GM12878 (cell line): ENCODE measurements around the gene PCIF1. TPM values are rescaled to one million over a fixed set of nuclear protein-coding genes. Genes with fewer than 3 reads are reported as not detected.

ENCODE experiments used
- ATAC-seq: fragments of 200-7000 bp; cut with Tn5 transposase; 3 replicates; pipeline ENCODE4 v1.9.1; 2020; ENCODE audit warnings: mild to moderate bottlenecking, moderate library complexity
- BruUV-seq: library from RNA; stranded (reverse); fragments of 400-500 nt; replicated peaks from 2 replicates; lab custom pipeline; 2021; lab: Mats Ljungman, UMichigan
- CTCF ChIA-PET: fragments of 300-600 bp; sonication (Branson Sonifier 250); formaldehyde crosslinking; extraction: SDS; loops from one replicate; lab custom pipeline; 2021; ENCODE audit warnings: inconsistent platforms; lab: Yijun Ruan, JAX
- POLR2A ChIA-PET: fragments of 350-600 bp; formaldehyde crosslinking; extraction: SDS; loops from one replicate; lab custom pipeline; 2021; ENCODE audit warnings: inconsistent platforms; lab: Charles Lee
- RAD21 ChIA-PET: fragments of 300-600 bp; sonication (Branson Sonifier 250); formaldehyde crosslinking; loops from one replicate; lab custom pipeline; 2023; ENCODE audit warnings: antibody characterized with exemption; ENCODE audit not compliant: unreplicated experiment; lab: Charles Lee
- SMC1A ChIA-PET: fragments of 300-600 bp; sonication (Branson Sonifier 250); formaldehyde crosslinking; loops from one replicate; lab custom pipeline; 2023; ENCODE audit not compliant: unreplicated experiment, uncharacterized antibody; lab: Charles Lee
- DNase-seq: peaks from one replicate; pipeline ENCODE4 v3.0.0-alpha.2; 2011; ENCODE audit warnings: low read depth, low spot score
- FAIRE-seq: peaks from 3 replicates; lab custom pipeline; 2011; peaks lifted over from hg19 to GRCh38; lab: Jason Lieb, UNC
- H2AFZ ChIP-seq: 2 replicates; pipeline ENCODE4 v1.6.0; 2011; ENCODE audit warnings: low read depth, low read length, control low read depth; ENCODE audit not compliant: control insufficient read depth
- H3K27ac ChIP-seq: 2 replicates; pipeline ENCODE4 v1.5.1; 2011; ENCODE audit warnings: control low read depth; ENCODE audit not compliant: control insufficient read depth, insufficient read depth
- H3K27me3 ChIP-seq, 2 experiments: replicated peaks in 1 of 2; 2 replicates each; pipeline versions ENCODE4 v1.6.0 to v1.6.1; 2011; ENCODE audit warnings: low read length in 1 of 2; ENCODE audit not compliant: control insufficient read depth in 2 of 2, insufficient read depth in 2 of 2
- H3K36me3 ChIP-seq, 2 experiments: 2 replicates each; pipeline ENCODE4 v1.5.1; 2011; ENCODE audit warnings: low read length in 1 of 2; ENCODE audit not compliant: control insufficient read depth in 2 of 2, insufficient read depth in 2 of 2
- H3K4me1 ChIP-seq: 2 replicates; pipeline ENCODE4 v1.6.1; 2011; ENCODE audit warnings: mild to moderate bottlenecking, low read length, moderate library complexity, mixed read lengths; ENCODE audit not compliant: control insufficient read depth, insufficient read depth
- H3K4me2 ChIP-seq: 2 replicates; pipeline ENCODE4 v1.6.0; 2011; ENCODE audit warnings: control low read depth; ENCODE audit not compliant: control insufficient read depth, insufficient read depth
- H3K4me3 ChIP-seq: fragments of 200-600 bp; sonication (generic); 2 replicates; pipeline ENCODE4 v1.5.1; 2016
- H3K79me2 ChIP-seq: 2 replicates; pipeline ENCODE4 v1.6.0; 2011; ENCODE audit warnings: low read length; ENCODE audit not compliant: control insufficient read depth, insufficient read depth
- H3K9ac ChIP-seq: 2 replicates; pipeline ENCODE4 v1.8.0; 2011; ENCODE audit warnings: low read length, control low read depth, mixed read lengths; ENCODE audit not compliant: control insufficient read depth, insufficient read depth
- H3K9me3 ChIP-seq: replicated peaks from 3 replicates; pipeline ENCODE4 v1.5.1; 2011; ENCODE audit warnings: mild to moderate bottlenecking, low read length; ENCODE audit not compliant: control insufficient read depth, insufficient read depth
- H4K20me1 ChIP-seq: 2 replicates; pipeline ENCODE4 v1.6.0; 2011; ENCODE audit not compliant: control insufficient read depth, insufficient read depth
- ASH2L ChIP-seq: fragments of 300-600, 200-600 bp; sonication (generic); IDR thresholded peaks from 2 replicates; pipeline ENCODE4 v1.6.1; 2017; ENCODE audit warnings: low read depth, mild to moderate bottlenecking, borderline replicate concordance
- CEBPB ChIP-seq, 2 experiments: fragments of 150-350 bp in 1 of 2; IDR thresholded peaks; 2 replicates each; pipeline ENCODE4 v1.6.1; 2012 to 2014; ENCODE audit warnings: low read depth in 2 of 2, low read length in 2 of 2, borderline replicate concordance in 1 of 2, inconsistent platforms in 1 of 2
- ESRRA ChIP-seq: IDR thresholded peaks from 2 replicates; pipeline ENCODE4 v1.6.1; 2012; ENCODE audit warnings: mild to moderate bottlenecking, low read length, improper control_type of control experiment
- FOS ChIP-seq: IDR thresholded peaks from 3 replicates; pipeline ENCODE4 v1.6.1; 2011; ENCODE audit warnings: borderline replicate concordance; ENCODE audit not compliant: insufficient read length; ENCODE audit errors: extremely low read depth
- GABPA ChIP-seq: IDR thresholded peaks from 2 replicates; pipeline ENCODE4 v1.6.1; 2014; ENCODE audit warnings: antibody characterized with exemption, low read depth, mild to moderate bottlenecking, inconsistent platforms
- IKZF2 ChIP-seq, 2 experiments: fragments of 450-650 bp; IDR thresholded peaks; 2 replicates each; pipeline ENCODE4 v1.6.1; 2017; ENCODE audit warnings: mild to moderate bottlenecking in 2 of 2, moderate library complexity in 2 of 2
- IRF4 ChIP-seq: IDR thresholded peaks from 2 replicates; pipeline ENCODE4 v1.6.1; 2011; ENCODE audit warnings: low read depth, low read length
- JUNB ChIP-seq: IDR thresholded peaks from 2 replicates; pipeline ENCODE4 v1.6.1; 2016; ENCODE audit warnings: antibody characterized with exemption, mild to moderate bottlenecking
- MXI1 ChIP-seq: fragments of 150-350 bp; IDR thresholded peaks from 2 replicates; pipeline ENCODE4 v1.6.1; 2011; ENCODE audit warnings: low read depth, mild to moderate bottlenecking, inconsistent platforms, low read length, improper control_type of control experiment
- RAD51 ChIP-seq: fragments of 450-650 bp; IDR thresholded peaks from 2 replicates; pipeline ENCODE4 v1.6.1; 2016; ENCODE audit warnings: moderate library complexity, mild to moderate bottlenecking, inconsistent platforms
- RCOR1 ChIP-seq: conservative IDR thresholded peaks from 2 replicates; pipeline ENCODE4 v1.6.1; 2012; ENCODE audit warnings: low read depth, low read length, improper control_type of control experiment
- SMAD5 ChIP-seq: IDR thresholded peaks from 2 replicates; pipeline ENCODE4 v1.6.1; 2016; ENCODE audit warnings: antibody characterized with exemption, low read depth
- USF2 ChIP-seq: IDR thresholded peaks from 2 replicates; pipeline ENCODE4 v1.6.1; 2011; ENCODE audit warnings: low read depth, low read length, improper control_type of control experiment, borderline replicate concordance
- ZBED1 ChIP-seq: IDR thresholded peaks from 2 replicates; pipeline ENCODE4 v1.6.1; 2016; ENCODE audit warnings: borderline replicate concordance
- ZNF274 ChIP-seq: IDR thresholded peaks from one replicate; pipeline ENCODE4 v1.8.0; 2011; ENCODE audit not compliant: insufficient read length, insufficient read depth
- ZNF622 ChIP-seq: fragments of 450-650 bp; IDR thresholded peaks from 2 replicates; pipeline ENCODE4 v1.6.1; 2017; ENCODE audit warnings: mild to moderate bottlenecking, inconsistent platforms
- ZZZ3 ChIP-seq: IDR thresholded peaks from 2 replicates; pipeline ENCODE4 v1.6.1; 2011; ENCODE audit warnings: low read depth; ENCODE audit not compliant: control insufficient read depth, insufficient read length
- WGBS: methylation state at CpG from one replicate; pipeline ENCODE4 v1.1.6; 2016; ENCODE audit warnings: low lambda C conversion rate; ENCODE audit not compliant: insufficient replicate concordance, insufficient coverage; ENCODE audit errors: missing lambda C conversion rate; 5-methylcytosine and 5-hydroxymethylcytosine counted together
- in situ Hi-C: fragments of 300-500 bp; cut with MboI; formaldehyde crosslinking; loops from 9 replicates; pipeline ENCODE4 v1.14.3; 2018; ENCODE audit warnings: mixed read lengths
- intact Hi-C: fragments of 100-400 bp; cut with micrococcal nuclease; formaldehyde crosslinking; loops from one replicate; pipeline ENCODE4 v1.14.2; 2022; ENCODE audit not compliant: unreplicated experiment
- polyA plus RNA-seq, 11 experiments: library from polyadenylated mRNA; depleted of rRNA in 4 of 11; unstranded in 6 of 11; stranded (reverse) in 5 of 11; fragments of >200 nt; fragmentation: Nextera tagmentation in 4 of 11; fragmentation: Illumina TruSeq in 1 of 11; extraction: Ambion mirVana in 4 of 11; extraction: Trizol in 1 of 11; gene quantifications; 1 replicate in 1 of 11; 2 replicates in 10 of 11; pipeline versions ENCODE4 v1.2.1 to v1.2.3, GENCODE V29; 2011 to 2016; ENCODE audit warnings: inconsistent platforms in 2 of 11, missing spikeins in 2 of 11, low read depth in 1 of 11
- total RNA-seq, 4 experiments: library from RNA; depleted of rRNA in 3 of 4; stranded (reverse); fragments of >200 nt in 3 of 4; fragmentation: Illumina TruSeq in 1 of 4; extraction: Trizol in 1 of 4; gene quantifications; 2 replicates each; pipeline versions ENCODE4 v1.2.1 to v1.2.3, GENCODE V29; 2013 to 2021
- TF ChIP-seq, protein P1 (sequence below): fragments of 150-350 bp; IDR thresholded peaks from 2 replicates; pipeline ENCODE4 v1.6.1; 2016; ENCODE audit warnings: low read depth, low read length
- TF ChIP-seq, protein P2 (sequence below): fragments of 450-650 bp; IDR thresholded peaks from 2 replicates; pipeline ENCODE4 v1.6.1; 2017; ENCODE audit warnings: borderline replicate concordance

The PCIF1 gene
- total and polyA plus RNA-seq, 10 of the 15 experiments (the other 5 are each of a cell fraction or from before 2014, with no cell fraction given), result 8.4 to 32.9 (median 17.6) TPM

DNA sequence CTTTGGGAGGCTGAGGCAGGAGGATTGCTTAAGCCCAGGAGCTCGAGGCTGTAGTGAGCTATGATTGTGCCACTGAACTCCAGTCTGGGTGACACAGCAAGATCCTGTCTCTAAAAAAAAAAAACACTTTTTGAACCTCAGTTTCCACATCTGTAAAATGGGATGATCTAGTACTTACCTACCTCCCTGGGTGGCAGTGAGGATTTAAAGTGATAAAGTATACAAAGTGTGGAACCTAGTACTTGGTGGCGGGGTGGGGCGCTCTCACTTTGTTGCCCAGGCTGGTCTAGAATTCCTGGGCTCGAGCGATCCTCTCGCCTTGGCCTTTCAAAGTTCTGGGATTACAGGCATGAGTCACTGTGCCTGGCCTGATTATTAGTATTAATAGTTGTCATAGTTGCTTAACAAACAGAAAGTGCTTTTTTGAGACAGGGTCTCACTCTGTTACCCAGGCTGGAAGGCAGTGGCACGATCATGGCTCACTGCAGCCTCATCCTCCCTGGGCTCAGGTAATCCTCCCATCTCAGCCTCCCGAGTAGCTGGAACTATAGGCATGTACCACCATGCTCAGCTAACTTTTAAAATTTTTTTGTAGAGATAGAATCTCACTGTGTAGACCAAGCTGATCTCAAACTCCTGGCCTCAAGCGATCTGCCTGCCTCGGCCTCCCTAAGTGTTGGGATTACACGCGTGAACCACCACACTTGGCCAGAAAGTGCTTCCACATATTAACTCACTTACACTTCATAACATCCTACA lies 15.5 kb upstream of the PCIF1 start:
- Histone ChIP-seq H3K36me3 (no peaks in the 10 kb centered on the region), H4K20me1 (no peaks in the 10 kb centered on the region), H3K4me1 (no peaks in the 10 kb centered on the region), H3K4me3 (no peak overlapping the region), H3K27ac (no peak overlapping the region), H2AFZ (no peak overlapping the region), H3K9me3 (no peaks in the 10 kb centered on the region), H3K79me2 (no peaks in the 10 kb centered on the region), H3K27me3 (no peaks in the 10 kb centered on the region), H3K9ac (no peak overlapping the region), H3K4me2 (no peak overlapping the region)
- DNase-seq (no peak), ATAC-seq (no peak), FAIRE-seq (no peak)
- ChIA-PET CTCF (interaction anchor here (1.2 to 3.0 kb wide), 5 partner anchors 9 to 120 kb away, joined by 3 to 12 read pairs (median 4); partner anchors contain the start of gene ZNF335), RAD21 (no interaction called here), SMC1A (interaction anchor here (0.5 to 1.5 kb wide), 3 partner anchors 15 to 146 kb away, joined by 3 to 5 read pairs (median 3); no protein-coding TSS in a partner anchor), POLR2A (interaction anchor here (0.6 to 1.1 kb wide), 5 partner anchors 9 to 57 kb away, joined by 3 to 8 read pairs (median 3); partner anchors contain the start of gene PCIF1)
- WGBS, result 75% methylated on average over 12 of the region's 12 CpGs
- in situ Hi-C loops, result no loop called here
- no TSS peak for BruUV-seq
- intact Hi-C loops, result no loop called here
- no peak for TF ChIP-seq GABPA
- TF ChIP-seq ZNF274, result no peak
- TF ChIP-seq ZZZ3, result no peak
- TF ChIP-seq JUNB, result no peak
- TF ChIP-seq IKZF2 (IDR thresholded peaks at IDR 0.05), result no peak
- no peak for TF ChIP-seq USF2
- no peak for TF ChIP-seq MXI1
- TF ChIP-seq, protein P1, sequence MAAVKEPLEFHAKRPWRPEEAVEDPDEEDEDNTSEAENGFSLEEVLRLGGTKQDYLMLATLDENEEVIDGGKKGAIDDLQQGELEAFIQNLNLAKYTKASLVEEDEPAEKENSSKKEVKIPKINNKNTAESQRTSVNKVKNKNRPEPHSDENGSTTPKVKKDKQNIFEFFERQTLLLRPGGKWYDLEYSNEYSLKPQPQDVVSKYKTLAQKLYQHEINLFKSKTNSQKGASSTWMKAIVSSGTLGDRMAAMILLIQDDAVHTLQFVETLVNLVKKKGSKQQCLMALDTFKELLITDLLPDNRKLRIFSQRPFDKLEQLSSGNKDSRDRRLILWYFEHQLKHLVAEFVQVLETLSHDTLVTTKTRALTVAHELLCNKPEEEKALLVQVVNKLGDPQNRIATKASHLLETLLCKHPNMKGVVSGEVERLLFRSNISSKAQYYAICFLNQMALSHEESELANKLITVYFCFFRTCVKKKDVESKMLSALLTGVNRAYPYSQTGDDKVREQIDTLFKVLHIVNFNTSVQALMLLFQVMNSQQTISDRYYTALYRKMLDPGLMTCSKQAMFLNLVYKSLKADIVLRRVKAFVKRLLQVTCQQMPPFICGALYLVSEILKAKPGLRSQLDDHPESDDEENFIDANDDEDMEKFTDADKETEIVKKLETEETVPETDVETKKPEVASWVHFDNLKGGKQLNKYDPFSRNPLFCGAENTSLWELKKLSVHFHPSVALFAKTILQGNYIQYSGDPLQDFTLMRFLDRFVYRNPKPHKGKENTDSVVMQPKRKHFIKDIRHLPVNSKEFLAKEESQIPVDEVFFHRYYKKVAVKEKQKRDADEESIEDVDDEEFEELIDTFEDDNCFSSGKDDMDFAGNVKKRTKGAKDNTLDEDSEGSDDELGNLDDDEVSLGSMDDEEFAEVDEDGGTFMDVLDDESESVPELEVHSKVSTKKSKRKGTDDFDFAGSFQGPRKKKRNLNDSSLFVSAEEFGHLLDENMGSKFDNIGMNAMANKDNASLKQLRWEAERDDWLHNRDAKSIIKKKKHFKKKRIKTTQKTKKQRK, result no peak
- TF ChIP-seq, protein P2, sequence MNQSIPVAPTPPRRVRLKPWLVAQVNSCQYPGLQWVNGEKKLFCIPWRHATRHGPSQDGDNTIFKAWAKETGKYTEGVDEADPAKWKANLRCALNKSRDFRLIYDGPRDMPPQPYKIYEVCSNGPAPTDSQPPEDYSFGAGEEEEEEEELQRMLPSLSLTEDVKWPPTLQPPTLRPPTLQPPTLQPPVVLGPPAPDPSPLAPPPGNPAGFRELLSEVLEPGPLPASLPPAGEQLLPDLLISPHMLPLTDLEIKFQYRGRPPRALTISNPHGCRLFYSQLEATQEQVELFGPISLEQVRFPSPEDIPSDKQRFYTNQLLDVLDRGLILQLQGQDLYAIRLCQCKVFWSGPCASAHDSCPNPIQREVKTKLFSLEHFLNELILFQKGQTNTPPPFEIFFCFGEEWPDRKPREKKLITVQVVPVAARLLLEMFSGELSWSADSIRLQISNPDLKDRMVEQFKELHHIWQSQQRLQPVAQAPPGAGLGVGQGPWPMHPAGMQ, result no peak
- no peak for TF ChIP-seq CEBPB (IDR thresholded peaks at IDR 0.05; ENCODE audit: borderline replicate concordance in 1 of 2, low read depth in 2 of 2, low read length in 2 of 2)
- TF ChIP-seq ZNF622, result no peak
- TF ChIP-seq IRF4, result no peak
- TF ChIP-seq ASH2L, result no peak
- no peak for TF ChIP-seq ZBED1
- no peak for TF ChIP-seq RAD51
- TF ChIP-seq ESRRA, result no peak
- no peak for TF ChIP-seq SMAD5
- TF ChIP-seq RCOR1, result no peak
- no peak for TF ChIP-seq FOS
